Activated CD4-positive, CD25-positive, alpha-beta regulatory T cell treated with anti-CD3 and anti-CD28 coated beads, Interleukin-2, amount 50 U/mL, for 72 hours (primary cell): ENCODE measurements around the gene TMEM254.
"Not testable (repeated sequence)": the region's sequence is repeated elsewhere in the genome, so short reads cannot be mapped to it uniquely, and the experiment has no call there.

Experiments used
- DNase-seq: peaks from one replicate; pipeline ENCODE4 v3.0.0; 2021

TMEM254 gene

DNA sequence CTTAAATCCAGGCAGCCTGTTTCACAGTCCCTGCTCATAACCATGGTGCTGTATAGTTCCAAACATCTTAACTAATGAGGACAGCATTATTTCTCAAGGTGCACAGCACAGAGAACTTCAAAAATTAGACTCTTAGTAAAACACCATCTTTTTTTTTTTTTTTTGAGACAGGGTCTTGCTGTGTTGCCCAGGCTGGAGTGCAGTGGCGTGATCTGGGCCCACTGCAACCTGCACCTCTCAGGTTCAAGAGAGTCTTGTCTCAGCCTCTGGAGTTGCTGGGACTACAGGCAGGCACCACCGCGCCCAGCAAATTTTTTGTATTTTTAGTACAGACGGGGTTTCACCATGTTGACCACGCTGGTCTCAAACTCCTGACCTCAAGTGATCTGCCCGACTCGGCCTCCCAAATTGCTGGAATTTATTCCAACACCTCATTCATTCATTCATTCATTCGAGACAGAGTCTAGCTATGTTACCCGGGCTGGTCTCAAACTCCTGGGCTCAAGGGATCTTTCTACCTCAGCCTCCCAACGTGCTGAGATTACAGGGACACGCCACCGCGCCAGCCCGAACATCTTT, 507 bp upstream of the TMEM254 start:
- no peak for DNase-seq

DNA sequence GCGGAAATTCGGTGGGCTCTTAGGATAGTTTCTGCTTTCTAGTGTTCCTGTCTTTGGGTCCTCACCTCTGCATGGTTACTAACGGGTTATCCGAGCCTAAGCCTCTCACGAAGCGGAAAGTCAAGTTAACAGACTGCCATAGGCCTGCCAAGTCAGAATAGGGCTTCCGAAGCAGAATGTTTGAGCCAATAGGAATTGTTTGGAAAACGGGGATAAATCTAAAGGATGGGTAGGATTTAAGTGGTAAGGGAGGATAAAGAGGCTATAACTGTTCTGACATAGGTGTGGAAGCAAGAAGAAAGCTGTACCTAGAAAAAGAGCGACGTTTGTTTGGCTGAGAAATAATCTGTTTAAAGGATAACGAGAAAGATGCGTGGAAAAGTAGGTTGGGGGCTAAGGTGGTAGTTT, 851 bp downstream of the TMEM254 start:
- DNase-seq, result no peak

DNA sequence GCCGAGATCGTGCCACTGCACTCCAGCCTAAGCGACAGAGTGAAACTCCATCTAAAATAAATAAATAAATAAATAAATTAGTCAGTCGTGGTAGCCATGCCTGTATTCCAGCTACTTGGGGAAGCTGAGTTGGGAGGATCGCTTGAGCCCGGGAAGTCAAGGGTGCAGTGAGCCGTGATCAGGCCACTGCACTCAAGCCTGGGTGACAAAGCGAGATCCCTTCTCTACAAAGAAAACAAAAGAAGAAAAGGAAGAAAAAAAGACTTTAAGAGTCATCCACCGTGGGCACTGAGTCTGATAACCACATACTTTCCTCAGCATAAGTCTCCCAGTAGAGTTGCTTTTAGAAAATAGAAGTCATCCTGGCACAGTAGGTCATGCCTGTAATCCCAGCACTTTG, 2.6 kb downstream of the TMEM254 start:
- no peak for DNase-seq

DNA sequence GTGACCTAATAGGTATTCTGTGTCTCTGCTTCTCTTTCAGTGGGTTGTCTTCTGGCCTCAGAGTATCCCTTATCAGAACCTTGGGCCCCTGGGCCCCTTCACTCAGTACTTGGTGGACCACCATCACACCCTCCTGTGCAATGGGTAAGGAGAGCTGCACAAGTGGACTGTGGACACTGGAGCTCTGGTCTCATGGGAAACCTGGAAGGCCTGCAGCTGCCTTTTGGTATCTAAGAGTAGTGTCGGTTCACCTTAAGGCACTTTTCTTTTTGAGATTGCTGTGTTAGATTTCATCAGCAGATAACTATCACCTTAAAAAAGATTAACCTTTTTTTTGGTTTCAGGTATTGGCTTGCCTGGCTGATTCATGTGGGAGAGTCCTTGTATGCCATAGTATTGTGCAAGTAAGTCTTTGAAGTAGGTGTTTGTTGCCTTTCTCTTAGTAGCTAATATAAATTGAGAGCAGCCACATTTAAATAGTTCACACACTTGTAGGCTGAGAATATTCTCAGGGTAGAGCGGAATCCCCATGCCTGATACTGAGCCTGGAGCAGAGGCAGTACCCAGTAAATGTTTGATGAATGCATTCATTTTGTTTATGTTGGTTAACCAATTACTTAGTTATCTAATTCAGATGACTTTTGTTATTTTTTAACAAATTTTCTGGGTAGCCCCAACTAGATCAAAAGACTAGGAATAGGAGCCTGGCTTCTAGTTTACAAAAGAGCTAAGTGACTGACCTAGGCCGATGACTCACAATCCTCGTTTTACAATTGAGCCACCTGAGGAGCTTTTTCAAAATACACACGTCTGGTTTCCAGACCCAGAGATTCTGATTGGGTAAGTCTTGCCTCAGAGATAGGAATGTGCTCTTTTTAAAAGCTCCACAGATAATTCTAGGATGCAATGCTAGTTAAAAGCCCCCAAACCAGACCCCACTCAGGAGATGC, 3.6 kb downstream of the TMEM254 start:
- DNase-seq, result no peak

DNA sequence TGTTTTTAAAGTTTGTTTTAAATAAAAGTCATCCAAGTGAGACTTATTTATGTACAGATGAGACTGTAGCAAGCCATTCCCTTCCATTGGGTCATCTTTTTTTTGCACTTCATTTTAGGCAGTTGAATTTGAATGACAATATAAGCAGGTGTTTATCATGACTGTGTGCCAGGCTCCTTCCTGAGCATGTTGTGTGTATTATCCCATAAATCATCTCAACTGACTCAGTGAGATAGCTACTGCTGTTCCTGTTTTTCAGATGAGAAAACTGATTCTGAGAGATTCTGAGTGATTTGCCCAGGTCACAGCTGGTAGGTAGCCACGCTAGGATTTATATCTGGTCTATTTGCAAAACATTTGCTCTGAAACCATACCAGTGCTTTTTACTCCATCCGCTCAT, 11.7 kb downstream of the TMEM254 start:
- no peak for DNase-seq

DNA sequence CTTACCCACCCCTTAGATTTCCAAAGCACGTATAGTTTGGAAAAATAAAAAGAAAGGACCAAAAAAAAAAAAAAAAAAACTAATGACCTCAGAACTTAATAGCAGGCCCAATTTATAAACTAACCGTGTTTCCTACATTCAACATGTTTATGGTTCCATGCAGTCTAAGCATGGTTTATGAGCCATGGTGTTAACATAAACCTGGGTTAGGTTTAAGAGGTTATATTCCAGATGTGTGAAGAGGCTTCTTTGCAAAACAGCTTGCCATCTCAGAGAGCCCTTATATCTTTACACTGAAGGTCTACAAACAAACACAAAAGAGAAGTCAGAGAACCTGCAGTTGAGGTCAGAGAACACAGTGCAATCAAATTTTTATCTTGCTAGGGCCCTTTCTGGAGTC, 15.8 kb downstream of the TMEM254 start:
- no peak for DNase-seq

DNA sequence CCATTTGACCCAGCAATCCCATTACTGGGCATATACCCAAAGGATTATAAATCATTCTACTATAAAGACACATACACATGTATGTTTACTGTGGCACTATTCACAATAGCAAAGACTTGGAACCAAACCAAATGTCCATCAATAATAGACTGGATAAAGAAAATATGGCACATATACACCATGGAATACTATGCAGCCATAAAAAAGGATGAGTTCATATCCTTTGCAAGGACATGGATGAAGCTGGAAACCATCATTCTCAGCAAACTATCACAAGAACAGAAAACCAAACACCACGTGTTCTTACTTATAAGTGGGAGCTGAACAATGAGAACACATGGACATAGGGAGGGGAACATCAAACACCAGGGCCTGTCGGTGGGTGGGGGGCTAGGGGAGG, 19.8 kb downstream of the TMEM254 start:
- DNase-seq, result not testable (repeated sequence)

DNA sequence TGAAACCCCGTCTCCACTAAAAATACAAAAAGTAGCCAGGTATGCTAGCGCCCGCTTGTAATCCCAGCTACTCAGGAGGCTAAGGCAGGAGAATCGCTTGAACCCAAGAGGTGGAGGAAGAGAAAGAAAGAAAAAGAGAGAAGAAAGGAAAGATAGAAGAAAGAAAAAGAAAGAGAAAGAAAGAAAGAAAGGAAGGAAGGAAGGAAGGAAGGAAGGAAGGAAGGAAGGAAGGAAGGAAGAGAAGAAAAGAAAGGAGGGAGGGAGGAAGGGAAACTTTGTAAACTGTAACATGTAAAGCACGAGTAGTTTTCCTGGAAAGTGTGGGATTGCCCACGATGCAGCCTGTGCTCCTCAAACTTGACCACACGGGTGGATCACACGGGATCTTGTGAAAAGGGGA, 20.8 kb downstream of the TMEM254 start:
- not testable (repeated sequence) for DNase-seq

DNA sequence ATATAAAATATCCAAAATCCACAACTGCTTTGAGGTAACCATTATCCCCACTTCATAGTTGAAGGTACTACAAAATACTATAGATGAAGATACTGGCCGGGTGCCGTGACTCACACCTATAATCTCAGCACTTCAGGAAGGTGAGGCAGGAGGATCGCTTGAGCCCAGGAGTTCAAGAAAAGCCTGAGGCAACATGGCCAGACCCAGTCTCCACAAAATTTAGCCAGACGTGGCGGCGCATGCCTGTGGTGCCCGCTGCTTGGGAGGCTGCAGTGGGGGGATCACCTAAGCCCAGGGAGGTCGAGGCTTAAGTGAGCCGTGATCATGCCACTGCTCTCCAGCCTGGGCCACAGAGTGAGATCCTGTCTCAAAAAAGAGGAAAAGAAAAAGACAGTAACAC, 21.7 kb downstream of the TMEM254 start:
- no peak for DNase-seq

DNA sequence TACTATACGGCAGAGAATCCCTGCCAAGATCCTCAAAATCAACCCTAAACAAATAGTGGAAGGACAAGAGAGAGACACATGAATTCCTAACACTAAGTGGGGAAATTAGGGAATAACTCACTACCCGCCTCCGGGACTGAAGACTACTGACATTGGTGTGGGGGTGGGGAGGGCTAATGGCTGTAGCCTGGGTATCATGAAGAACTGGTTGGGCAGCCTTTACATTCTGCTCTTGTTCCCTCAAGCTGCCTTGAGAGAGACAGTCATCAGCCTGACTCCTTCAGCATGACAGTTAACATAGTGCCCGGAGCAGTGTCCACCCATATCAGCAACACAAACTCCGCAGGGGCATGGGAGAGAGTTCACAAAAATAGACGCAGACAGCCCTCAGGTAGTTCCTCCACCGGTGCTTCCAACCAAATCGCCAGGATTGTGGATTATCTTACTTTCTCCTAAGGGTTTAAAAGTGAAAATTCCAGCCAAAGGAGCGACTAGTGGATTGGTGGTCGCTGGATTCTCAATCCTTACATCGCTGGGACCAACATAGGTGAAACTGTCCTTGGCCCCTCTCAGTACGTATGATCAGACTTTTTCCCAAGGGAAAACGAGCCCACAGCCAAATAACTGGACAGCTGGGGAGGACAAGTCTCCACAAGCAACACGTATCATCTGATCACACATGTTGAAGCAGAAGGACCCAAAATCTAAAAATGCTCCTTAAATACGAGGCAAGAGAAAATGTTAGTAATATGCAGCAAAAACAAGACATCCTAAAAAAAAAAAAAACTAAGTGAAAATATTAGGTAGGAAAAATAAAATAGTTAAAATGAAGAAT, 22.6 kb downstream of the TMEM254 start:
- no peak for DNase-seq

DNA sequence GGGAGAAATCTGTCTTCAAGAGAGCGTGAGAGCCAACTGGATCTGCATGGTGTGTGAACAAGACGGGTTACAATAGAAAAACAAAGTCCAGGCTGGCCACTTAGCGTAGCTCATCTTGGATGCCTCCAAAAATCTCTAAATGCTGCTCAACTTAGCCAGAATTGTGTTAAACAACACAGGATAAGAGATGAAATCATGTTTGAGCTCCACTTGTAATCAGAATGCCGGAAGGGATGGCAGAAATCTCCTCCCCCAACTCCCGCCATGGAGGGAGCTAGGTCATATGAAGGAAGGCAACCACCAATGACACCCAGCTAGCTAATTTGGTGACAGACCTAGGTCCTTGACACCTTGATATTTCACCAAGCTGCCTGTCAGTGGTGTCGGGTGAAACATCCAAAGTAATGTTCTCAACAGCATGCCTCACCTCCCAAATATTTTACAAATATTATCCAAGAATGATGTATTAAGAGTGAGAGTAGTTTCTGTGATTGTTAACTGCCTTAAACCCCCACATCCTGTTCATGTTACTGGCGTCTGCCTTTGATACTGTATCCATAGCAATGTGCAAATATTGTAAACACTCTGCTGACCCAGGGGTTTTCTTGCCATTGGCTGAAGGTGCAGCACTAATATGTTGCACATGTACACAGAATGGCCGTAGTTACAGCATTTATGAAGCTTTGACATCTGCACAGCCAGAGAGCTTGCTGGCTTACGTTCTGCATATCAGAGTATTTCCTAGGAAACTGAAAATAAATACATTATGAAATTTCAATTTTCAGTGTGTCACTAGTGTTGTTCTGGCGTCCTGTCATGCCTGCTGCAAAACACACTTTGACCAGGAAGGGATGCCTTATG, 25.8 kb downstream of the TMEM254 start:
- no peak for DNase-seq

DNA sequence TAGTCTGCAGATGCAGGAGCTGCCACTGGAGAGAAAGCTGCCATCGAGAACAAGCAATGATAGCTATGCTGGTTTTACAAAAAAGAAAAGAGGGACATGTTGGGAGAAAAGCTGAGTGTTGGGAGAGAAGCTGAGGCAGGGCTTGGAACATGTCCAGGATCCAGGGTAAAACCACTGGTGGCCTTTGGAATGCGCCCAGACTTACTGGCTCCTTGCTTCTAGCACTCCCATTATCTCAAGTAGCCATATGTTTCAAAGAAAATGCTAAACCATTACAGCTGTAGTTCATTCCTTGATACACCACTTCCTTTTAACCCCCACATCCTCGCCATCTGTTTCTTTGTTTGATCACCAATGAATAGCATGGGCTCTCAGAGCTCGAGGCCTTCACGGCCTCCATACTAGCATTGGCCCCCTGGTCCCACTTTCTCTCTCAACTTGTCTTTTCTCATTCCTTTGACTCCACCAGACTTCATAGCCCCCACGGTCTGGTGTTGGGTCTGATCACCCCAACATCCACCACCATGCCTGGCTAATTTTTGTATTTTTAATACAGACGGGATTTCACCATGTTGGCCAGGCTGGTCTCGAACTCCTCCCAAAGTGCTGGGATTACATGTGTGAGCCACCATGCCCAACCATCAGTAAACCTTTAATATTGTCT, 30.2 kb downstream of the TMEM254 start:
- DNase-seq, result no peak

DNA sequence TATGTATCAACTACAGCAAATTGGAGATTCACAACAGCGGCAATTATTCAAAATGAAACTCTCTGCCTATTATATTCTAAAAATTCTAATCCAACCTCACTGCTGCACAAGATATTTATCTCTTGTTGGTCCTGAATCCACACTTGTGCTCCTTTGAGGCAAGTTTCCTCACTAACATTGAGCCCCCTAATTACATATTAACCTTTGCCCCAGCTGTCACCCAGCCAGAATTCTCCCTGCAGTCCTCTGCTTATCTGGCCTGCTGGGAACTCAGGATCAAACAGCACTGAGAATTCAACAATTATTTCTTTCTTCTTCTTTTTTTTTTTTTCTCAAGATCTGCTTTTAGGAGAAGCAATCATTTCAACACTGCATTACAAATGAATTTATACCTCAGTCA, 32.5 kb downstream of the TMEM254 start:
- no peak for DNase-seq

DNA sequence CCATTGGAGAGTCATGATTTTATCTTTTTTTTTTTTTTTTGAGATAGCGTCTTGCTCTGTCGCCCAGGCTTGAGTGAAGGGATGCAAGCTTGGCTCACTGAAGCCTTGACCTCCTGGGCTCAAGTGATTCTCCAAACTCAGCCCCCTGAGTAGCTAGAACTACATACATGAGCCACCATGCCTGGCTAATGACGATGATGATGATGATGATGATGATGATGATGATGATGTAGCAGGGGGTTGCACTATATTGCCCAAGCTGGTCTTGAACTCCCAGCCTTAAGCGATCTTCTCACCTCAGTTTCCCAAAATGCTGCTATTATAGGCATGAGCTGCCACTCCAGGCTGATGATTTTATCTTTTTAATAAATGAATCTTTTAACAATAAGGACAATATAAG, 40.2 kb downstream of the TMEM254 start:
- DNase-seq, result no peak

DNA sequence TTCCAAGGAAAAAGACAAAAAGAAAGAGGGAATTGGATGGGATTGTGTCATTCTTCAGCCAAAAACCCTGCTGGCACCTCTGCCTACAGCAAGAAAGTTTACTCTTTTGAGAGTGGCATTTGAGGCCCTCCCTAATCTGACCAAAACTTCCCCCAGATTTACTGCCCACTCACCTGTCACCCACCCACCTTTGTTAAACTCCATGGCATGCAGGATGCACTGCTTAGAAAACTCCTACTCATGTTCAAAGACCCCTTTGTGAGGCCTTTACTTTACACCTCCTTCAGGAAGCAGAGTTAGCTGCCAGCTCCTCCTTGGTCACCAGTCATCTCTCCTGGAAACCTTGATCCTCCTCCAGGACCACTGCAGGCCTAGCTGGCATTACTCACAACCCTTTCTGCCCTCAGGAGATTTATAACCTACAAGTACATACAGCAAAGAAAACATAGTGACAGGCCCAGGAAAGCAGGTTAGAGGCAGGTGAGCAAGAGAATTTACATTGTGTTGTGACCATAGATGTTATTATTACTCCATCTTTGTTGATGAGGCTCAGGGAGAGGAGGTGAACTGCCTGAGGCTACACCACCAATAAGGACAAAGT, 43.7 kb downstream of the TMEM254 start:
- no peak for DNase-seq

DNA sequence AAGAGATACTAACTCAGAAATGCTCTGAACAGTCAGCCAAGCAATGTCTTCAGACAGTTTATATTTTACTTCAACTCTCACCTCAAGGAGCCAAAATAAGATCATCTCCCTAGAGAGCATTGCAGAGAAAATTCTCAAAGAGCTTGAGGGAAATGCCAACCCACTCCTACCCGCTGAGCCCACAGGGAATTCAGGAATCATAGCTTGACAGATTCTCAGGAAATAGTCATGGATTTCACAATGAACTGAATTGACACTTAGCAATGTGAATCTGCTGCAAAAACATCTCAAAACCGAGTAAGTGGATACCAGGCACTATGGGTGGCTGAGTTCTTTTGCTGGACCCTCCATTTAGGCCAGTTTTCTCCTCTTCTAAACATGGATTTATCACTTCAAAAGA, 44.3 kb downstream of the TMEM254 start:
- DNase-seq, result no peak

DNA sequence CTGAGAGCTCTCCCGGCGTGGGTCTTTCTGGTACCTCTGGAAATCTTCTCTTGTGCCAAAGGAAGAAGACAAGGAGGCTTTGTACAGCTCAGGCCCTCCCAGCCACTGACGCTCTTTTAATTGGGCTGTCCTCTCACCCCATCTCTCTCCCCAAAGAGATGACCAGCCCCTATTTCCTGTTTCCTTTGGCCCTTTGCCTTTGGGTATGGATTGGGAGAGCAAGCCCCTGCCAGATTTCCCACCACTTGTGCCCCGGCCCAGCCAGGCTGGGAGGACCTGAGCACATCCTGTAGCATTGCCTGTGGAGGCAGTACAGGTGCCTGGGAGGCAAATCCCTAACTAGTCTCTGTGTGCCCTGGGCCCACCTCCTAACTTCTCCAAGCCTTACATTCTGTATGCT, 48.4 kb downstream of the TMEM254 start:
- DNase-seq, result no peak

DNA sequence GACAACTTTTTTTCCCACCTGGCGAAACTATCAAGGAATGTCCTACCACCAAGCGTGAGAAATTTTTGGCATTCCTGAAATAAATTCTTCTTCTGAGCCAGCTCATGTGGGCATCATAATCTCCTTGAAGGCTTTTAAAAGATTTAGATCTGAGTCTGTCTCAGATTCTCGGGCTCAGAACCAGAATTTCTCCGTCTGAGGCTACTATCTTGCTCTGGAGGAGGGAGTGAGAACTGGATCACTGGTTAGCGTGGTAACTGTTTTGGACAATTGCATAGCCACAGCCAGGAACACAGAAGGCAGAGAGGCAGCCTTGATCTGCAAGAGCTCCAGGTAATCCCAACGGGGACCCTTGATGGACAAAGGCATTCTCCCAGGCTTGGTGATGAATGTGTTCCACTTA, 53.0 kb downstream of the TMEM254 start:
- no peak for DNase-seq

DNA sequence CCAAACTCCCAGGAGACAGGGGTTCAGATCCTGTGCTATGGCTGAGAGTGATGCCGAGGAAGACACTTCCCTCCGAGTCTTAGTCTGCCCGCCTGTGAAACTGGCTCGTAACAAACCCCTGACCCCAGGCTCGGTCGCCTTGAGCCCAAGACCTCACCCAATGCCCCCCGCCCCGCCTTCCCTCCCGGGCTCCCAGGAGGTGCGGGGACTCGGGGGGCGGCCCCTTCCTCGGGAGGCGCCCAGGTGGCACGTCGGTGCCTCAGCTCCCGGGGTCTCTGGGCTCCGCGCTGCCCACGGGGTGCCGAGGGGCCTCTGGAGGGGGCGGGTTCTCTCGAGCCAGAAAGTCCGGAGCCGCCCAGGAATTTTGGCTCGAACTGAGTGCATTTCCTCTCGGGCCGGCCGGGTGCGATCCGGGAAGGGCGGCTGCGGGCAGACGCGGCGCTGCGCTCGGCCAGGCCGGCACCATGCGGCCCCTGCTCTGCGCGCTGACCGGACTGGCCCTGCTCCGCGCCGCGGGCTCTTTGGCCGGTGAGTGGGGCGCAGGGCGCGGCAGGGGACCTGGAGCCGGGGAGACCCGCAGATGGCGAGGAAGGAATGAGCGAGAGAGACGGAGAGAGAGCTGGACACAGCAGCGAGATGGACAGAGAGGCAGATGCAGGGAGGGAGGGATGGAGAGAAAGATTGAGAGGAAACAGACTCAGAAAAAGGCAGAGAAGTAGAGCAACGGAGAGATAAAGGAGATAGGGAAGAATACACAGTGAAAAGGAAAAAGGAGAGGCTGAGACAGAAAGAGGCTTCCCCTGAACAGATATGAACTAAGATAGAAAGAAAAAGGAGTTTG, 54.1 kb downstream of the TMEM254 start, which contains the start of gene PLAC9:
PLAC9 (plus strand) TSS at position 432 of the 841 bp plus-strand sequence; CDS start at position 465, 33 bp downstream.
- DNase-seq, result no peak

DNA sequence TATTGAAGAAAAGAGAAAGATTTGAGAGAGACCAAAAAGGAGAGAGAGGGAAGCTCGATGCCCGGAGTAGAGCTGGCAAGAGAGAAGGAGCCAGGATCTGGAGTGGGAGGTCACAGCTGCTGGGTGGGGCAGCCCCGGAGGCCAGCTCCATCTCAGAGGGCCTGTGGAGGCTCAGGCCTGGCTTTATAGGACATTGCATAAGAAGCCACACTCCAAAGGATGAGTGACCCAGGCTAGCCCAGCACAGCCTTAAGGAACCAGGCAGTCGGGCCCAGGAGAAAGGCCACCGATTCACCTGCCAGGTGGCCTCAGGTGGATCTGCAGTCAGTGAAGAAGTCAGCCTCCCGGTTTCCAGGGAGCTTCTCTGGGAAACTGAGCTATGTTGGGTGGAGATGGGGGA, 54.7 kb downstream of the TMEM254 start:
- DNase-seq, result no peak

DNA sequence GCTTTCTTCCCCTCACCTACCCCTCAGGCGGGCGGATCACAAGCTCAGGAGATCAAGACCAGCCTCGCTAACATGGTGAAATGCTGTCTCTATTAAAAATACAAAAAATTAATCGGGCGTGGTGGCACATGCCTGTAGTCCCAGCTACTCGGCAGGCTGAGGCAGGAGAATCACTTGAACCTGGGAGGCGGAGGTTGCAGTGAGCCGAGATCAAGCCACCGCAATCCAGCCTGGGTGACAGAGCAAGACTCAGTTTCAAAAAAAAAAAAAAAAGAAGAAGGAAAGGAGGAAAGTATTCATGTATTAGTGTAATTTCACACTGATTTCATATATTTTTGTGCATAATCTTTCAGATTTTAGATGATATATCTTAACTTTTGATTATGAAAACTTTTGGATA, 55.2 kb downstream of the TMEM254 start:
- DNase-seq, result not testable (repeated sequence)
